ENCODE results near the gene WDR44.

Gene WDR44

DNA sequence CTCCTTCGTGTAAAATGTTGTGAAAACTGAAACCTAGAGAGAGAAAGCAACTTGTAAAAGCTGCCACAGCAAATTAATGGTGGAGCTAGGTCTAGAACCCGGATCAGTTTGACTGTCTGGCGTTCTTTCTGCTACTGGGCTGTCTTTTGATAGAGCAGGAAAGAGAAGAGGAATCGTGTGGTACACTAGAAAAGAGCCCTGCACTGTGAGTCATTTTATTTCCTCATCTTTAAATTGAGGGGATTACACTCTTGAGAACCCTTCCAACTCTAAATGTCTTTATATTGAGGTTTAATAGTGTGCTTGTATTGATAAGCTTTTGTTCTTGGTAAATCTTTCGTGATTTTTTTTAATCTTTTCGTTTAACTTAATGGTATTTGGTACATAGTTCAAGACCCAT, 4.3 kb downstream of the WDR44 start:
- H3K79me2 ChIP-seq (ENCODE audit: control insufficient read depth, low read length) = peaks cover 53% of the 10 kb centered on the region

DNA sequence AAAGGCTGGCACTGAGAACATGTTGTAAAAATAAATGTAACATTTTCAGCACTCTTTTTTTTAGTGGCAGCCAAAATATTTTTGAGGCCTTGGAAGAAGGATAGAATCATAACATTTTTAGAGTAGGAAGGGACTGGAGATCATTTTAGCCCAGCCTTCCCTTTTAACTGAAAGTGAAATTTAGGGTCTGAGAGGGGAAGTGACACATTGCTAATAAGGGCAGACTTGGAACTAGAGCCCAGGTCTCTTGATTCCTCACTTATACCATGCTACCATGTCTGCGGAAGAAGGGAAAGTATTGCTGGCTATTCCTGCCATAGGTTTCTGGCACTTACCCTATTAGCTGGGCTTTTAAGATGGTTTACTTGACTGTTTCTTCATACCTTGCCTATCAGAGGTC, 4.8 kb downstream of the WDR44 start:
- Histone ChIP-seq H3K79me2 (ENCODE audit: control insufficient read depth, low read length) (peaks cover 54% of the 10 kb centered on the region), H3K4me3 (ENCODE audit: low read length) (no peak overlapping the region)

More for the DNA sequence above, 4.3 kb downstream of the WDR44 start:
- Histone ChIP-seq H3K27me3 (ENCODE audit: control insufficient read depth, low read length) (no peaks in the 10 kb centered on the region), H3K4me3 (ENCODE audit: low read length) (no peak overlapping the region), H3K4me2 (ENCODE audit: low read length) (peak overlapping the region; percentile 40), H3K4me1 (ENCODE audit: control insufficient read depth, low read length) (peaks cover 35% of the 10 kb centered on the region), H3K27ac (ENCODE audit: low read depth, low read length) (no peak overlapping the region), H3F3A (ENCODE audit: control insufficient read depth, insufficient read depth) (no peaks in the 10 kb centered on the region), H3K9me3 (ENCODE audit: control insufficient read depth, insufficient read depth, low read length) (no peaks in the 10 kb centered on the region), H3K9me2 (replicated peaks; ENCODE audit: control insufficient read depth, low read length) (no peaks in the 10 kb centered on the region), H4K20me1 (ENCODE audit: control insufficient read depth, insufficient read depth, low read depth, low read length) (no peaks in the 10 kb centered on the region), H3K36me3 (ENCODE audit: control insufficient read depth, low read length) (no peaks in the 10 kb centered on the region)
- TF ChIP-seq, protein P1, sequence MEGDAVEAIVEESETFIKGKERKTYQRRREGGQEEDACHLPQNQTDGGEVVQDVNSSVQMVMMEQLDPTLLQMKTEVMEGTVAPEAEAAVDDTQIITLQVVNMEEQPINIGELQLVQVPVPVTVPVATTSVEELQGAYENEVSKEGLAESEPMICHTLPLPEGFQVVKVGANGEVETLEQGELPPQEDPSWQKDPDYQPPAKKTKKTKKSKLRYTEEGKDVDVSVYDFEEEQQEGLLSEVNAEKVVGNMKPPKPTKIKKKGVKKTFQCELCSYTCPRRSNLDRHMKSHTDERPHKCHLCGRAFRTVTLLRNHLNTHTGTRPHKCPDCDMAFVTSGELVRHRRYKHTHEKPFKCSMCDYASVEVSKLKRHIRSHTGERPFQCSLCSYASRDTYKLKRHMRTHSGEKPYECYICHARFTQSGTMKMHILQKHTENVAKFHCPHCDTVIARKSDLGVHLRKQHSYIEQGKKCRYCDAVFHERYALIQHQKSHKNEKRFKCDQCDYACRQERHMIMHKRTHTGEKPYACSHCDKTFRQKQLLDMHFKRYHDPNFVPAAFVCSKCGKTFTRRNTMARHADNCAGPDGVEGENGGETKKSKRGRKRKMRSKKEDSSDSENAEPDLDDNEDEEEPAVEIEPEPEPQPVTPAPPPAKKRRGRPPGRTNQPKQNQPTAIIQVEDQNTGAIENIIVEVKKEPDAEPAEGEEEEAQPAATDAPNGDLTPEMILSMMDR (IDR thresholded peaks at IDR 0.05; ENCODE audit: low read depth, low read length, poor library complexity, severe bottlenecking) = no peak
- TF ChIP-seq EZH2phosphoT487 (IDR thresholded peaks at IDR 0.05; ENCODE audit: borderline replicate concordance, low read length) = no peak

DNA sequence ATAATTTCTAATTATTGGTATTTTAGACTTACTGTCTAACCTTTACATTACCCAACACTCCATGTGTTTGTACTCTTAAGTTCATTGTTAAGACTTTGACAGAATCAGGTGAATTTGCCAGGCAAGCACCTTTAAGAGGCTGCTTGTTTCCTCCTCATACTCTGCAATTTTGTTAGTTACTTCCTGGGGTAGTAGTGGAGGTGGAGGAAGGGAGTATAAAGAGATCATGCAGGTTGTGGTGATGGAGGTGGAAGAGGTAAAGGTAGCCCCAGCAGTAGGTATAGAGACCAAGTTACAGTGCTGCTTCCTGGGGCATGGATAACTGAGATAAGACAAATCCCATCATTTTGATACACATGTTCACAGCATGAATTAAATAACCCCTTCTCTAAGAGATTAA, 6.7 kb downstream of the WDR44 start:
- peaks cover 45% of the 10 kb centered on the region for H3K79me2 ChIP-seq (ENCODE audit: control insufficient read depth, low read length)
- no peaks in the 10 kb centered on the region for H3K36me3 ChIP-seq (ENCODE audit: control insufficient read depth, low read length)
- TF ChIP-seq, protein P1 (IDR thresholded peaks at IDR 0.05; ENCODE audit: low read depth, low read length, poor library complexity, severe bottlenecking) = no peak
- TF ChIP-seq EZH2phosphoT487 (IDR thresholded peaks at IDR 0.05; ENCODE audit: borderline replicate concordance, low read length) = no peak
- no peaks in the 10 kb centered on the region for H3K27me3 ChIP-seq (ENCODE audit: control insufficient read depth, low read length)
- peaks cover 33% of the 10 kb centered on the region for H3K4me1 ChIP-seq (ENCODE audit: control insufficient read depth, low read length)
- H3K4me2 ChIP-seq (ENCODE audit: low read length) = no peak overlapping the region
- no peak overlapping the region for H3K27ac ChIP-seq (ENCODE audit: low read depth, low read length)
- H4K20me1 ChIP-seq (ENCODE audit: control insufficient read depth, insufficient read depth, low read depth, low read length) = no peaks in the 10 kb centered on the region
- H3K9me3 ChIP-seq (ENCODE audit: control insufficient read depth, insufficient read depth, low read length) = no peaks in the 10 kb centered on the region
- H3K4me3 ChIP-seq (ENCODE audit: low read length) = no peak overlapping the region
- no peaks in the 10 kb centered on the region for H3K9me2 ChIP-seq (replicated peaks; ENCODE audit: control insufficient read depth, low read length)
- H3F3A ChIP-seq (ENCODE audit: control insufficient read depth, insufficient read depth) = no peaks in the 10 kb centered on the region

More for the DNA sequence above, 4.8 kb downstream of the WDR44 start:
- Histone ChIP-seq H3K4me1 (ENCODE audit: control insufficient read depth, low read length) (peaks cover 35% of the 10 kb centered on the region), H3F3A (ENCODE audit: control insufficient read depth, insufficient read depth) (no peaks in the 10 kb centered on the region), H3K9me3 (ENCODE audit: control insufficient read depth, insufficient read depth, low read length) (no peaks in the 10 kb centered on the region), H3K27me3 (ENCODE audit: control insufficient read depth, low read length) (no peaks in the 10 kb centered on the region), H3K4me2 (ENCODE audit: low read length) (peak overlapping the region; percentile 40), H3K27ac (ENCODE audit: low read depth, low read length) (no peak overlapping the region), H3K9me2 (replicated peaks; ENCODE audit: control insufficient read depth, low read length) (no peaks in the 10 kb centered on the region), H4K20me1 (ENCODE audit: control insufficient read depth, insufficient read depth, low read depth, low read length) (no peaks in the 10 kb centered on the region), H3K36me3 (ENCODE audit: control insufficient read depth, low read length) (no peaks in the 10 kb centered on the region)
- no peak for TF ChIP-seq EZH2phosphoT487 (IDR thresholded peaks at IDR 0.05; ENCODE audit: borderline replicate concordance, low read length)
- TF ChIP-seq, protein P1 (IDR thresholded peaks at IDR 0.05; ENCODE audit: low read depth, low read length, poor library complexity, severe bottlenecking) = no peak

Data from DOHH2 (cell line).